Transverse colon (tissue), 4 donors: ENCODE results near the gene GDE1.

Source experiments
- EP300 ChIP-seq: sonication (generic); formaldehyde crosslinking; IDR thresholded peaks from one replicate; pipeline ENCODE4 v1.6.1; 2017; ENCODE audit warnings: antibody characterized with exemption, low read depth
- POLR2A ChIP-seq: fragments of 450-650 bp; IDR thresholded peaks from one replicate; pipeline ENCODE4 v1.6.1; 2016; ENCODE audit warnings: antibody characterized with exemption, mild to moderate bottlenecking, moderate library complexity
- POLR2AphosphoS5 ChIP-seq, 3 donors: sonication (generic); formaldehyde crosslinking; IDR thresholded peaks; one replicate each; pipeline ENCODE4 v1.6.1; 2016; ENCODE audit warnings: antibody characterized with exemption in 3 of 3
- TF ChIP-seq, protein P1 (sequence below), 5 experiments: fragments of 200-600 bp in 3 of 5; fragments of 450-650 bp in 2 of 5; sonication (generic) in 3 of 5; IDR thresholded peaks; 1 replicate in 2 of 5; 2 replicates in 3 of 5; pipeline ENCODE4 v1.5.1; 2016 to 2017; ENCODE audit warnings: antibody characterized with exemption in 5 of 5, inconsistent platforms in 3 of 5, mild to moderate bottlenecking in 2 of 5, moderate library complexity in 1 of 5

DNA sequence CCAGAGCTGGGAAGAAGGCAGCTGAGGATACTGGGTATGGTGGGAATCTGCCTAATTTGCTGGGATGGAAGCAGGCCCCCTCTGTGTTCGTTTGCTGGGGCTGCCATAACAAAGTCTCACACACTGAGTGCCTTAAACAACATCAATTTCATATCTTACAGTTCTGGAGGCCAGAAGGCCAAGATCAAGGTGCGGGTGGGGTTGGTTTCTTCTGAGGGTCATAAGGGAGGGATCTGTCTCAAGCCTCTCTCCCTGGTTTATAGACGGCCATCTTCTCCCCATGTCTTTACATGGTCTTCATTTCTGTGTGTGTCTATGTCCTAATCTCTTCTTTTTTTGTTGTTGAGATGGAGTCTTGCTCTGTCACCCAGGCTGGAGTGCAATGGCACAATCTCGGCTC, 35.8 kb downstream of the GDE1 start:
- TF ChIP-seq, protein P1, sequence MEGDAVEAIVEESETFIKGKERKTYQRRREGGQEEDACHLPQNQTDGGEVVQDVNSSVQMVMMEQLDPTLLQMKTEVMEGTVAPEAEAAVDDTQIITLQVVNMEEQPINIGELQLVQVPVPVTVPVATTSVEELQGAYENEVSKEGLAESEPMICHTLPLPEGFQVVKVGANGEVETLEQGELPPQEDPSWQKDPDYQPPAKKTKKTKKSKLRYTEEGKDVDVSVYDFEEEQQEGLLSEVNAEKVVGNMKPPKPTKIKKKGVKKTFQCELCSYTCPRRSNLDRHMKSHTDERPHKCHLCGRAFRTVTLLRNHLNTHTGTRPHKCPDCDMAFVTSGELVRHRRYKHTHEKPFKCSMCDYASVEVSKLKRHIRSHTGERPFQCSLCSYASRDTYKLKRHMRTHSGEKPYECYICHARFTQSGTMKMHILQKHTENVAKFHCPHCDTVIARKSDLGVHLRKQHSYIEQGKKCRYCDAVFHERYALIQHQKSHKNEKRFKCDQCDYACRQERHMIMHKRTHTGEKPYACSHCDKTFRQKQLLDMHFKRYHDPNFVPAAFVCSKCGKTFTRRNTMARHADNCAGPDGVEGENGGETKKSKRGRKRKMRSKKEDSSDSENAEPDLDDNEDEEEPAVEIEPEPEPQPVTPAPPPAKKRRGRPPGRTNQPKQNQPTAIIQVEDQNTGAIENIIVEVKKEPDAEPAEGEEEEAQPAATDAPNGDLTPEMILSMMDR (IDR thresholded peaks at IDR 0.05): no peak
- TF ChIP-seq POLR2A (no peak), POLR2AphosphoS5 (IDR thresholded peaks at IDR 0.05) (no peak), EP300 (no peak)
